ENCODE data around the gene GAGE12G. TPM values are rescaled to one million over a fixed set of nuclear protein-coding genes. Genes with fewer than 3 reads are reported as not detected.

GAGE12G gene, protein sequence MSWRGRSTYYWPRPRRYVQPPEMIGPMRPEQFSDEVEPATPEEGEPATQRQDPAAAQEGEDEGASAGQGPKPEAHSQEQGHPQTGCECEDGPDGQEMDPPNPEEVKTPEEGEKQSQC
- not detected in 2 replicates for total RNA-seq

DNA sequence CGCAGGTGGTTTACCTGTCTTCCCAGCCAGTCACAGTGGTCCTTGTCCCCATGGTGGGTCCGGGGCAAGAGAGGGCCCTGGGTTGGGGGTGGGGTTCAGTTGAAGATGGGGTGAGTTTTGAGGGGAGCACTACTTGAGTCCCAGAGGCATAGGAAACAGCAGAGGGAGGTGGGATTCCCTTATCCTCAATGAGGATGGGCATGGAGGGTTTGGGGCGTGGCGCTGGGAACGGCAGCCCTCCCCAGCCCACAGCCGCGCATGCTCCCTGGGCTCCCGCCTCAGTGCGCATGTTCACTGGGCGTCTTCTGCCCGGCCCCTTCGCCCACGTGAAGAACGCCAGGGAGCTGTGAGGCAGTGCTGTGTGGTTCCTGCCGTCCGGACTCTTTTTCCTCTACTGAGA lies at the start of gene GAGE12G:
GAGE12G (plus strand) TSS at position 301 of the 400 bp plus-strand sequence. CDS start 1,155 bp downstream, outside the sequence.

DNA sequence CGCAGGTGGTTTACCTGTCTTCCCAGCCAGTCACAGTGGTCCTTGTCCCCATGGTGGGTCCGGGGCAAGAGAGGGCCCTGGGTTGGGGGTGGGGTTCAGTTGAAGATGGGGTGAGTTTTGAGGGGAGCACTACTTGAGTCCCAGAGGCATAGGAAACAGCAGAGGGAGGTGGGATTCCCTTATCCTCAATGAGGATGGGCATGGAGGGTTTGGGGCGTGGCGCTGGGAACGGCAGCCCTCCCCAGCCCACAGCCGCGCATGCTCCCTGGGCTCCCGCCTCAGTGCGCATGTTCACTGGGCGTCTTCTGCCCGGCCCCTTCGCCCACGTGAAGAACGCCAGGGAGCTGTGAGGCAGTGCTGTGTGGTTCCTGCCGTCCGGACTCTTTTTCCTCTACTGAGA lies 38.3 kb upstream of the GAGE12G start, which contains the start of gene GAGE12C:
GAGE12C (plus strand) TSS at position 301 of the 400 bp plus-strand sequence. CDS start 1,155 bp downstream, outside the sequence.

DNA sequence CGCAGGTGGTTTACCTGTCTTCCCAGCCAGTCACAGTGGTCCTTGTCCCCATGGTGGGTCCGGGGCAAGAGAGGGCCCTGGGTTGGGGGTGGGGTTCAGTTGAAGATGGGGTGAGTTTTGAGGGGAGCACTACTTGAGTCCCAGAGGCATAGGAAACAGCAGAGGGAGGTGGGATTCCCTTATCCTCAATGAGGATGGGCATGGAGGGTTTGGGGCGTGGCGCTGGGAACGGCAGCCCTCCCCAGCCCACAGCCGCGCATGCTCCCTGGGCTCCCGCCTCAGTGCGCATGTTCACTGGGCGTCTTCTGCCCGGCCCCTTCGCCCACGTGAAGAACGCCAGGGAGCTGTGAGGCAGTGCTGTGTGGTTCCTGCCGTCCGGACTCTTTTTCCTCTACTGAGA lies 28.8 kb upstream of the GAGE12G start, which contains the start of gene GAGE12D:
GAGE12D (plus strand) TSS at position 301 of the 400 bp plus-strand sequence. CDS start 1,155 bp downstream, outside the sequence.

DNA sequence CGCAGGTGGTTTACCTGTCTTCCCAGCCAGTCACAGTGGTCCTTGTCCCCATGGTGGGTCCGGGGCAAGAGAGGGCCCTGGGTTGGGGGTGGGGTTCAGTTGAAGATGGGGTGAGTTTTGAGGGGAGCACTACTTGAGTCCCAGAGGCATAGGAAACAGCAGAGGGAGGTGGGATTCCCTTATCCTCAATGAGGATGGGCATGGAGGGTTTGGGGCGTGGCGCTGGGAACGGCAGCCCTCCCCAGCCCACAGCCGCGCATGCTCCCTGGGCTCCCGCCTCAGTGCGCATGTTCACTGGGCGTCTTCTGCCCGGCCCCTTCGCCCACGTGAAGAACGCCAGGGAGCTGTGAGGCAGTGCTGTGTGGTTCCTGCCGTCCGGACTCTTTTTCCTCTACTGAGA lies 19.2 kb upstream of the GAGE12G start, which contains the start of gene GAGE12E:
GAGE12E (plus strand) TSS at position 301 of the 400 bp plus-strand sequence. CDS start 1,155 bp downstream, outside the sequence.

DNA sequence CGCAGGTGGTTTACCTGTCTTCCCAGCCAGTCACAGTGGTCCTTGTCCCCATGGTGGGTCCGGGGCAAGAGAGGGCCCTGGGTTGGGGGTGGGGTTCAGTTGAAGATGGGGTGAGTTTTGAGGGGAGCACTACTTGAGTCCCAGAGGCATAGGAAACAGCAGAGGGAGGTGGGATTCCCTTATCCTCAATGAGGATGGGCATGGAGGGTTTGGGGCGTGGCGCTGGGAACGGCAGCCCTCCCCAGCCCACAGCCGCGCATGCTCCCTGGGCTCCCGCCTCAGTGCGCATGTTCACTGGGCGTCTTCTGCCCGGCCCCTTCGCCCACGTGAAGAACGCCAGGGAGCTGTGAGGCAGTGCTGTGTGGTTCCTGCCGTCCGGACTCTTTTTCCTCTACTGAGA lies 9.7 kb upstream of the GAGE12G start, which contains the start of gene GAGE12F:
GAGE12F (plus strand) TSS at position 301 of the 400 bp plus-strand sequence. CDS start 1,155 bp downstream, outside the sequence.

DNA sequence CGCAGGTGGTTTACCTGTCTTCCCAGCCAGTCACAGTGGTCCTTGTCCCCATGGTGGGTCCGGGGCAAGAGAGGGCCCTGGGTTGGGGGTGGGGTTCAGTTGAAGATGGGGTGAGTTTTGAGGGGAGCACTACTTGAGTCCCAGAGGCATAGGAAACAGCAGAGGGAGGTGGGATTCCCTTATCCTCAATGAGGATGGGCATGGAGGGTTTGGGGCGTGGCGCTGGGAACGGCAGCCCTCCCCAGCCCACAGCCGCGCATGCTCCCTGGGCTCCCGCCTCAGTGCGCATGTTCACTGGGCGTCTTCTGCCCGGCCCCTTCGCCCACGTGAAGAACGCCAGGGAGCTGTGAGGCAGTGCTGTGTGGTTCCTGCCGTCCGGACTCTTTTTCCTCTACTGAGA lies 9.4 kb downstream of the GAGE12G start, which contains the start of gene GAGE12H:
GAGE12H (plus strand) TSS at position 301 of the 400 bp plus-strand sequence. CDS start 1,155 bp downstream, outside the sequence.

DNA sequence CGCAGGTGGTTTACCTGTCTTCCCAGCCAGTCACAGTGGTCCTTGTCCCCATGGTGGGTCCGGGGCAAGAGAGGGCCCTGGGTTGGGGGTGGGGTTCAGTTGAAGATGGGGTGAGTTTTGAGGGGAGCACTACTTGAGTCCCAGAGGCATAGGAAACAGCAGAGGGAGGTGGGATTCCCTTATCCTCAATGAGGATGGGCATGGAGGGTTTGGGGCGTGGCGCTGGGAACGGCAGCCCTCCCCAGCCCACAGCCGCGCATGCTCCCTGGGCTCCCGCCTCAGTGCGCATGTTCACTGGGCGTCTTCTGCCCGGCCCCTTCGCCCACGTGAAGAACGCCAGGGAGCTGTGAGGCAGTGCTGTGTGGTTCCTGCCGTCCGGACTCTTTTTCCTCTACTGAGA lies 19.0 kb downstream of the GAGE12G start, which contains the start of gene GAGE2A:
GAGE2A (plus strand) TSS at position 301 of the 400 bp plus-strand sequence. CDS start 1,155 bp downstream, outside the sequence.

DNA sequence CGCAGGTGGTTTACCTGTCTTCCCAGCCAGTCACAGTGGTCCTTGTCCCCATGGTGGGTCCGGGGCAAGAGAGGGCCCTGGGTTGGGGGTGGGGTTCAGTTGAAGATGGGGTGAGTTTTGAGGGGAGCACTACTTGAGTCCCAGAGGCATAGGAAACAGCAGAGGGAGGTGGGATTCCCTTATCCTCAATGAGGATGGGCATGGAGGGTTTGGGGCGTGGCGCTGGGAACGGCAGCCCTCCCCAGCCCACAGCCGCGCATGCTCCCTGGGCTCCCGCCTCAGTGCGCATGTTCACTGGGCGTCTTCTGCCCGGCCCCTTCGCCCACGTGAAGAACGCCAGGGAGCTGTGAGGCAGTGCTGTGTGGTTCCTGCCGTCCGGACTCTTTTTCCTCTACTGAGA lies 28.5 kb downstream of the GAGE12G start, which contains the start of gene GAGE1:
GAGE1 (plus strand) TSS at position 301 of the 400 bp plus-strand sequence. CDS start 1,155 bp downstream, outside the sequence.

Other genes starting within 250 kb of the GAGE12G start
- not detected in 2 replicates for gene GAGE12J, start 248.4 kb upstream of the GAGE12G start, total RNA-seq
- not detected in 2 replicates for gene GAGE13, start 238.8 kb upstream of the GAGE12G start, total RNA-seq
- gene GAGE12C, start 38.2 kb upstream of the GAGE12G start, total RNA-seq = not detected in 2 replicates
- not detected in 2 replicates for gene GAGE12D, start 28.7 kb upstream of the GAGE12G start, total RNA-seq
- not detected in 2 replicates for gene GAGE12E, start 19.1 kb upstream of the GAGE12G start, total RNA-seq
- not detected in 2 replicates for gene GAGE12F, start 9.6 kb upstream of the GAGE12G start, total RNA-seq
- gene GAGE12H, start 9.5 kb downstream of the GAGE12G start, total RNA-seq = not detected in 2 replicates
- gene GAGE2A, start 19.1 kb downstream of the GAGE12G start, total RNA-seq = not detected in 2 replicates
- gene GAGE1, start 28.6 kb downstream of the GAGE12G start, total RNA-seq = not detected in 2 replicates
- not detected in 2 replicates for gene PAGE1, start 125.6 kb downstream of the GAGE12G start, total RNA-seq